ENCODE results near the gene ST7L.

ST7L gene

DNA sequence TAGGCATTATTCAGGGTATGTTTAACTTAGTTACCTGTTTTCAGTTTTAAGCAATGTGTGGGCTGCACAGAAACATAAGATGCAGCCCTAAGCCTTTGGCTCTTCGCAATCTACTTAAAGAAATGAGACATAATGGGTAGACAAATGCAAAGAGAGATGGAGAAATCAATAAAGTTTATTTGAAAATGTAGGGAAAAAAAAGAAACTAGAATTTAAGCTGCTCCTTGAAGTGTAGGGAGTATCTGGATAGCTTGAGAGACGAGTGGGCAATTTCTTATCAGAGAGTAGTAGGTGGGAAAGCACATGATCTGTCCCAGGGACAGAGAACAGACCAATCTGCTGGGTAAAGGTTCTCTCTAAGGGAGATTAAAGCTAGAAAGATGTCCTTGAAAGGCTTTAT lies 101.3 kb downstream of the ST7L start:
- no peaks in the 10 kb centered on the region for H3K27me3 ChIP-seq (ENCODE audit: control insufficient read depth, insufficient read depth, low read length)
- H3K4me1 ChIP-seq (ENCODE audit: control insufficient read depth, insufficient read depth, low read length), result no peaks in the 10 kb centered on the region
- no peaks in the 10 kb centered on the region for H3K36me3 ChIP-seq (ENCODE audit: control insufficient read depth, insufficient read depth, low read length)
- no peak overlapping the region for H3K27ac ChIP-seq (ENCODE audit: low read depth, low read length)
- H3K4me3 ChIP-seq (ENCODE audit: low read length), result no peak overlapping the region
- no peak overlapping the region for H3K9ac ChIP-seq (ENCODE audit: low read length)

DNA sequence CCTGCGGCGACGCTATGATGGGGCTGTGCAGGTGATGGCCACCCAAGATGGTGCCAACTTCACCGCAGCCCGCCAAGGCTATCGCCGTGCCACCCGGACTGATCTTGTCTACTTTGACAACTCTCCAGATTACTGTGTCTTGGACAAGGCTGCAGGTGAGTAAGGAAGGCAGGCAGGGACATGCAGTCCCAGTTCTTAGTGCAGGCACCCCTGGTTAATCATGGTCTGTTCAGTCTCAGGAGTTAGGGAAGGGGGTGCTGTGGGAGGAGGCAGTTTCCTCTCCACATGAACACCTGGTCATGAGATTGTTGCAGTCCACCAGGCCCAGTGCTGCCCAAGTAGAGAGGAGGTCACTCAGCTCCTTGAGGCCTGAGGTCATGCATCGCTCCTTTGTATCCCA lies 101.7 kb downstream of the ST7L start:
- no peak overlapping the region for H3K27ac ChIP-seq (ENCODE audit: low read depth, low read length)
- H3K27me3 ChIP-seq (ENCODE audit: control insufficient read depth, insufficient read depth, low read length), result no peaks in the 10 kb centered on the region
- no peaks in the 10 kb centered on the region for H3K4me1 ChIP-seq (ENCODE audit: control insufficient read depth, insufficient read depth, low read length)
- H3K9ac ChIP-seq (ENCODE audit: low read length), result no peak overlapping the region
- H3K4me3 ChIP-seq (ENCODE audit: low read length), result no peak overlapping the region
- H3K36me3 ChIP-seq (ENCODE audit: control insufficient read depth, insufficient read depth, low read length), result no peaks in the 10 kb centered on the region

GRCh38 chr1:112516141-112516540 lies 102.8 kb downstream of the ST7L start:
- H3K4me3 ChIP-seq (ENCODE audit: low read length), result no peak overlapping the region
- no peak overlapping the region for H3K9ac ChIP-seq (ENCODE audit: low read length)
- H3K36me3 ChIP-seq (ENCODE audit: control insufficient read depth, insufficient read depth, low read length), result no peaks in the 10 kb centered on the region
- no peaks in the 10 kb centered on the region for H3K4me1 ChIP-seq (ENCODE audit: control insufficient read depth, insufficient read depth, low read length)
- no peak overlapping the region for H3K27ac ChIP-seq (ENCODE audit: low read depth, low read length)
- H3K27me3 ChIP-seq (ENCODE audit: control insufficient read depth, insufficient read depth, low read length), result no peaks in the 10 kb centered on the region

DNA sequence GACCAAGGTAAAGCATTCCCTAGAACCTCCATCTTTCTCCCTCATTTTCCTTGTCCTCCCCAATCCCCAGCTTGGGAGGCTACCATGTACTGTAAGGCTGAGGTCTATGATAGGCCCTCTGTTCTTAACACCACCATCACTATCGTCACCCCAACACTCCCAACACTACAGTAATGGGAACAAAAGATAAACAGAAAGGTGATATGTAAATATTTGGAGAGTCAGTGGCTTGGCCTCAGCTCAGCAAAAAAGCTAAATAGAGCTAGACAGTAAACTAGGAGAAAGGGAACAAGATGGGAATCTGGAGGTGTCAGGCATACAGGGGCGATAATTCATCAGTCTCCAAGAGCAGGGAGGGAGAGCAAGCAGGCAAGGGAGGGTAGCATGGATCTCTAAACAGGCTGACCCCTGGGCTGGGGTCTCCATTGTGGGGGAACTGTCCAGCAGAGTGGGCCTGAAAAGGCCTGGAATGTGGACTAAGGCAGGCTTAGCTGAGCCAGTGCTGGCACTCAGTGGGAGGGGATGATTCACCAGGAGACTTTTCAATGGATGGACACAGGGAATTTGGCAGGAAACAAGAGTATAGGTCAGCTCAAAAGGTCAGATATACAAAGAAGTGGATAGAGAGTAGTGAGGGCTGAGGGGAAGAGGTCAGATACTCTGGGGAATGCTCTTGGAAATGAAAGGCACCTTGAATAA lies 103.5 kb downstream of the ST7L start:
- H3K9ac ChIP-seq (ENCODE audit: low read length), result no peak overlapping the region
- no peak overlapping the region for H3K27ac ChIP-seq (ENCODE audit: low read depth, low read length)
- H3K36me3 ChIP-seq (ENCODE audit: control insufficient read depth, insufficient read depth, low read length), result no peaks in the 10 kb centered on the region
- no peak overlapping the region for H3K4me3 ChIP-seq (ENCODE audit: low read length)
- no peaks in the 10 kb centered on the region for H3K4me1 ChIP-seq (ENCODE audit: control insufficient read depth, insufficient read depth, low read length)
- H3K27me3 ChIP-seq (ENCODE audit: control insufficient read depth, insufficient read depth, low read length), result no peaks in the 10 kb centered on the region

GRCh38 chr1:112514901-112515300 lies 104.0 kb downstream of the ST7L start:
- Histone ChIP-seq H3K4me3 (ENCODE audit: low read length) (no peak overlapping the region), H3K27me3 (ENCODE audit: control insufficient read depth, insufficient read depth, low read length) (peaks cover 2% of the 10 kb centered on the region), H3K27ac (ENCODE audit: low read depth, low read length) (no peak overlapping the region), H3K36me3 (ENCODE audit: control insufficient read depth, insufficient read depth, low read length) (no peaks in the 10 kb centered on the region), H3K4me1 (ENCODE audit: control insufficient read depth, insufficient read depth, low read length) (no peaks in the 10 kb centered on the region), H3K9ac (ENCODE audit: low read length) (no peak overlapping the region)

DNA sequence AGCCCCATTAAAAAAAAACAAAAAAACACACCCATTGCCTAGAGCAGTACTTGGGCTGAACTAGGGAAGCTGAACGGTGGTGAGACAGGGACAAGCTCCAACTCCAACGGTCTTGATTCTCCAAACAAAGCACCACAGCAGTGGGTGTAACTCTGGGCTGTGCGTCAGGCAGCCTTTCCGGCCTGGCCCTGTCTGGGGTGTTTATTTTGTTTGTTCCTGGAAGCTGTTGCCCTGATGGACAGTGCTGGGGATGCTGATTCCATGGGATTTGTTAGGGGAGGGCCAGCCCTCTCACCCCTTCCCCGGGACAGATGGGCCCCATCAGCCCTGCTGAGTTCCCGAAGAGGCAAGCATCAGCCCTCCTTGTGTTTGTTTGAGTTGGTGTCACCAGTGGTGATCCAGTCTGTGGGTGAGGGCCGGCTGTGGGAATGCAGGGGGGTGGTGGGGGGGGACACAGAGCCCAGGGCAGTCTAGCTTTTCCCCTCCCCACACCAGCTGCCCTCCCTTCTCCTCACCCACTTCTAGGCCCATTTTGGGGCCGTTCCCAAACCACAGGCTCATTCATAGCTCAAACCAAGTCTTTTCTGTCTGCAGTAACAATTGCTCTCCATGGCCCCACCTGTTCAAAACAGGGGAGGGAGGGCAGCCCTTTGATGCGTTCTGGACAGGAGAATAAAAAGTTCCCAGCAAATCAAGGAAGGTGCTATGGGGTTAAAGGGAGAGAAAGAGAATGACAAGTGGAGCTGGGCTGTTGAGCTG lies 105.7 kb downstream of the ST7L start:
- Histone ChIP-seq H3K27me3 (ENCODE audit: control insufficient read depth, insufficient read depth, low read length) (peaks cover 6% of the 10 kb centered on the region), H3K4me1 (ENCODE audit: control insufficient read depth, insufficient read depth, low read length) (peaks cover 2% of the 10 kb centered on the region), H3K36me3 (ENCODE audit: control insufficient read depth, insufficient read depth, low read length) (no peaks in the 10 kb centered on the region), H3K9ac (ENCODE audit: low read length) (no peak overlapping the region), H3K4me3 (ENCODE audit: low read length) (no peak overlapping the region), H3K27ac (ENCODE audit: low read depth, low read length) (no peak overlapping the region)

- no peak overlapping the region for H3K4me3 ChIP-seq (ENCODE audit: low read length)
- no peaks in the 10 kb centered on the region for H3K36me3 ChIP-seq (ENCODE audit: control insufficient read depth, insufficient read depth, low read length)
- H3K4me1 ChIP-seq (ENCODE audit: control insufficient read depth, insufficient read depth, low read length), result peaks cover 3% of the 10 kb centered on the region
- H3K27me3 ChIP-seq (ENCODE audit: control insufficient read depth, insufficient read depth, low read length), result peaks cover 10% of the 10 kb centered on the region
- H3K27ac ChIP-seq (ENCODE audit: low read depth, low read length), result no peak overlapping the region
- H3K9ac ChIP-seq (ENCODE audit: low read length), result no peak overlapping the region
These were observed 107.0 kb downstream of the ST7L start for GRCh38 chr1:112511897-112512296.

DNA sequence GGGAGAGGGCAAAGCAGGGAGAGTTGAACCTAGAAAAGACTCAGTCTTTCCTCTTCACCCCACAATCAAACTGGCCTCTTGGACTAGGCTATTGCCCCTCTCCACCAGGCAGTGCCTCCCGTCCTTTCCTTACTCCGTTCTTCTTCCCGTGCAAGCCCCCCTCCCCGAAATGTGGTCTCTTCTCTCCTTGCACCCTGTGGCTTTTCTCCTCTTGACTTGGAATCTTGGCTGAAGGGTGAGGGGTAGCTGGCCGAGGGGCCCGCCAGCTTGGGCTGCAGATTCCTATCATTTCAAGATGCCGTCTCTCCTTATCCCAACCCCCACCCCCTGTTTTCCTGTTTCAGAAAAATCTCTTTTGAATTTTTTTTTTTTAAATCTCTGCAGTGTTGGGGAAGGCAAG lies 108.6 kb downstream of the ST7L start:
- no peak overlapping the region for H3K4me3 ChIP-seq (ENCODE audit: low read length)
- H3K36me3 ChIP-seq (ENCODE audit: control insufficient read depth, insufficient read depth, low read length), result no peaks in the 10 kb centered on the region
- no peak overlapping the region for H3K9ac ChIP-seq (ENCODE audit: low read length)
- no peak overlapping the region for H3K27ac ChIP-seq (ENCODE audit: low read depth, low read length)
- H3K4me1 ChIP-seq (ENCODE audit: control insufficient read depth, insufficient read depth, low read length), result peaks cover 3% of the 10 kb centered on the region
- H3K27me3 ChIP-seq (ENCODE audit: control insufficient read depth, insufficient read depth, low read length), result peaks cover 11% of the 10 kb centered on the region

- no peaks in the 10 kb centered on the region for H3K36me3 ChIP-seq (ENCODE audit: control insufficient read depth, insufficient read depth, low read length)
- no peak overlapping the region for H3K27ac ChIP-seq (ENCODE audit: low read depth, low read length)
- peak overlapping the region; percentile 69 for H3K4me3 ChIP-seq (ENCODE audit: low read length)
- peaks cover 11% of the 10 kb centered on the region for H3K27me3 ChIP-seq (ENCODE audit: control insufficient read depth, insufficient read depth, low read length)
- peaks cover 3% of the 10 kb centered on the region for H3K4me1 ChIP-seq (ENCODE audit: control insufficient read depth, insufficient read depth, low read length)
- H3K9ac ChIP-seq (ENCODE audit: low read length), result no peak overlapping the region
These were observed 109.2 kb downstream of the ST7L start for GRCh38 chr1:112509660-112510178.

GRCh38 chr1:112509005-112509659 lies 109.8 kb downstream of the ST7L start:
- H3K4me1 ChIP-seq (ENCODE audit: control insufficient read depth, insufficient read depth, low read length), result peaks cover 3% of the 10 kb centered on the region
- H3K27me3 ChIP-seq (ENCODE audit: control insufficient read depth, insufficient read depth, low read length), result peaks cover 11% of the 10 kb centered on the region
- no peak overlapping the region for H3K27ac ChIP-seq (ENCODE audit: low read depth, low read length)
- peak overlapping the region; percentile 69 for H3K4me3 ChIP-seq (ENCODE audit: low read length)
- no peak overlapping the region for H3K9ac ChIP-seq (ENCODE audit: low read length)
- no peaks in the 10 kb centered on the region for H3K36me3 ChIP-seq (ENCODE audit: control insufficient read depth, insufficient read depth, low read length)

DNA sequence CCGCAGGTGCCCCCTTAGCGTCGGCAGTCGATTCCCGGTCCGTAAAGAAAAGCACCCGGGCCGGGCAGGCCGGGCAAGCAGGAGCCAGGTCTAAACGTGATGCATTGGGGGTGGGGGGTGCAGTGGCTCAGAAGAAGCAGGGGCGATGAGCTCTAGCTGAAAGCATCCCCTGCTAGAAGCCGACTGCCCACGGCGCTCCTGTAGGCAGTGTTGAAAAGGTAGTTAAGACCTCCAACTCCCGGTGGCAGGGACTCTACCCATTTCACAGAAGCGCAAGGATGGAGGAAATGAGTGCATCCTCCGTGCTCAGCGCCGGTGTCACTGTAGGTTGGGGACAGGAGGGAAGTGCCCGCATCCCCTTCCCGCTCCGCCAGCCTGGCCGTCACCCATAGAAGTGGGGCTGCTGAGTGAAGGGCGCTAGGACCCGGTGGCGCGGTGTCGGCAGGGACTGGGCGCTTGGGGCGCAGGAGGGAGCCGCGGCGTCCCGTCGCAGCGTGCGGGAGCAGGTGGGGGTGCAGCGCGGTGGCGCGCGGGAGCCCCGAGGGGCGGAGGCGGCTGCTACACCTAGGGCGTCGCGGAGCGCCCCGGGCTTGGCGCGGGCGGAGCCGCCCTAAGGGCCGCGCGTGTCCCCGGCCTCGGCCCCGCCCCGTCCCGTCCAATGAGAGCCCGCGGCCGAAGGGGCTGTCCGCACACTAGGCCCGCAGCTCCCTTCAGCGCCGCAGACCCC lies 110.5 kb downstream of the ST7L start, which contains the start of gene WNT2B:
TSS of gene WNT2B (plus strand) at position 688 of the 727 bp plus-strand sequence. CDS start 298 bp downstream, outside the sequence.
- peaks cover 11% of the 10 kb centered on the region for H3K27me3 ChIP-seq (ENCODE audit: control insufficient read depth, insufficient read depth, low read length)
- H3K9ac ChIP-seq (ENCODE audit: low read length), result no peak within 1 kb of the TSS

GRCh38 chr1:112507921-112508277 lies 111.0 kb downstream of the ST7L start:
- Histone ChIP-seq H3K4me1 (ENCODE audit: control insufficient read depth, insufficient read depth, low read length) (peaks cover 3% of the 10 kb centered on the region), H3K36me3 (ENCODE audit: control insufficient read depth, insufficient read depth, low read length) (no peaks in the 10 kb centered on the region), H3K9ac (ENCODE audit: low read length) (no peak overlapping the region), H3K27ac (ENCODE audit: low read depth, low read length) (no peak overlapping the region), H3K4me3 (ENCODE audit: low read length) (peak overlapping the region; percentile 69), H3K27me3 (ENCODE audit: control insufficient read depth, insufficient read depth, low read length) (peaks cover 11% of the 10 kb centered on the region)

More for the DNA sequence above, 110.5 kb downstream of the ST7L start, which contains the start of gene WNT2B:
- H3K4me1 ChIP-seq (ENCODE audit: control insufficient read depth, insufficient read depth, low read length), result peaks cover 3% of the 10 kb centered on the region
- H3K4me3 ChIP-seq (ENCODE audit: low read length), result peak within 1 kb of the TSS; percentile 69
- no peaks in the 10 kb centered on the region for H3K36me3 ChIP-seq (ENCODE audit: control insufficient read depth, insufficient read depth, low read length)
- H3K27ac ChIP-seq (ENCODE audit: low read depth, low read length), result no peak within 1 kb of the TSS
